Measurements from ENCODE around the gene FMOD. TPM values are rescaled to one million over a fixed set of nuclear protein-coding genes. Genes with fewer than 3 reads are reported as not detected.

The FMOD gene
- total RNA-seq, 6 experiments from 2014 or later: 2.7 to 9.0 (median 3.8) TPM

GRCh38 chr1:203328714-203329122 lies 22.2 kb downstream of the FMOD start:
- TF ChIP-seq POLR2A (IDR thresholded peaks at IDR 0.05) (no peak), CTCF (IDR thresholded peaks at IDR 0.05) (no peak)
- Histone ChIP-seq H3K27ac (no peak overlapping the region), H3K4me3 (no peak overlapping the region), H3K27me3 (no peaks in the 10 kb centered on the region), H3K9me3 (no peaks in the 10 kb centered on the region), H3K36me3 (no peaks in the 10 kb centered on the region), H3K4me1 (peaks cover 0 to 2% (median 0%) of the 10 kb centered on the region in 4 donors)
- DNase-seq: no peak
- no peak for ATAC-seq
- intact Hi-C loops (cut with DNase I): no loop called here
- WGBS (ENCODE audit: insufficient coverage, low coverage, low lambda C conversion rate, missing lambda C conversion rate): 65% methylated on average over 7 of the region's 7 CpGs

GRCh38 chr1:203327684-203328457 lies 23.1 kb downstream of the FMOD start:
- WGBS (ENCODE audit: insufficient coverage, low coverage, low lambda C conversion rate, missing lambda C conversion rate): 17% methylated on average over 18 of the region's 31 CpGs
- TF ChIP-seq CTCF (IDR thresholded peaks at IDR 0.05): peak; percentile 12 to 40 (median 34)
- TF ChIP-seq POLR2A (IDR thresholded peaks at IDR 0.05): no peak
- DNase-seq: peak in 1 of 3 donors; percentile 63
- no peaks in the 10 kb centered on the region for H3K9me3 ChIP-seq
- H3K4me3 ChIP-seq: peak overlapping the region; percentile 33 to 55 (median 47)
- peak overlapping the region; percentile 50 to 83 (median 82) for H3K27ac ChIP-seq
- ATAC-seq: peak; percentile 56 to 63 (median 58)
- H3K4me1 ChIP-seq: peaks cover 0 to 2% (median under 1%) of the 10 kb centered on the region in 4 donors
- H3K36me3 ChIP-seq: no peaks in the 10 kb centered on the region
- intact Hi-C loops (cut with DNase I): no loop called here
- H3K27me3 ChIP-seq: no peaks in the 10 kb centered on the region

GRCh38 chr1:203326830-203327683 lies 23.9 kb downstream of the FMOD start:
- H3K9me3 ChIP-seq: no peaks in the 10 kb centered on the region
- 10% methylated on average over 23 of the region's 49 CpGs for WGBS (ENCODE audit: insufficient coverage, low coverage, low lambda C conversion rate, missing lambda C conversion rate)
- no peaks in the 10 kb centered on the region for H3K27me3 ChIP-seq
- H3K4me1 ChIP-seq: peaks cover 0 to 5% (median under 1%) of the 10 kb centered on the region in 4 donors
- peak overlapping the region; percentile 50 to 83 (median 82) for H3K27ac ChIP-seq
- intact Hi-C loops (cut with DNase I): no loop called here
- TF ChIP-seq CTCF (IDR thresholded peaks at IDR 0.05) (no peak), POLR2A (IDR thresholded peaks at IDR 0.05) (peak; percentile 40)
- peak; percentile 94 to 96 (median 95) for DNase-seq
- peak overlapping the region; percentile 33 to 55 (median 47) for H3K4me3 ChIP-seq
- peak; percentile 92 to 95 (median 94) for ATAC-seq
- H3K36me3 ChIP-seq: no peaks in the 10 kb centered on the region

- peak; percentile 63 to 71 (median 68) for DNase-seq
- peak in 3 of 4 donors; percentile 2 to 7 (median 7) for ATAC-seq
- no peaks in the 10 kb centered on the region for H3K36me3 ChIP-seq
- intact Hi-C loops (cut with DNase I): no loop called here
- TF ChIP-seq POLR2A (IDR thresholded peaks at IDR 0.05) (no peak), CTCF (IDR thresholded peaks at IDR 0.05) (no peak)
- H3K4me3 ChIP-seq: no peak overlapping the region
- peaks cover 0 to 5% (median under 1%) of the 10 kb centered on the region in 4 donors for H3K4me1 ChIP-seq
- 59% methylated on average over 12 of the region's 13 CpGs for WGBS (ENCODE audit: insufficient coverage, low coverage, low lambda C conversion rate, missing lambda C conversion rate)
- no peaks in the 10 kb centered on the region for H3K9me3 ChIP-seq
- peak overlapping the region in 2 of 3 donors; percentile 24 to 35 for H3K27ac ChIP-seq
- no peaks in the 10 kb centered on the region for H3K27me3 ChIP-seq
These were observed 25.4 kb downstream of the FMOD start for GRCh38 chr1:203325418-203326091.

Data from right lobe of liver (tissue), 6 donors.